ENCODE data around the gene UBE4A. TPM values are rescaled to one million over a fixed set of nuclear protein-coding genes. Genes with fewer than 3 reads are reported as not detected.

UBE4A gene
- total and polyA plus RNA-seq, 2 of the 4 experiments (the other 2 are of a cell fraction): 15.2 to 69.7 TPM

GRCh38 chr11:118318124-118318523 is 41.3 kb upstream of the UBE4A start:
- Histone ChIP-seq H3K14ac (replicated peaks; ENCODE audit: low read depth, low read length) (no peak overlapping the region), H3K9ac (ENCODE audit: low read depth, low read length) (no peak overlapping the region), H4K20me1 (ENCODE audit: insufficient read depth, low read length) (no peaks in the 10 kb centered on the region), H4K5ac (ENCODE audit: low read depth, low read length) (no peak overlapping the region), H4K91ac (ENCODE audit: insufficient read depth, low read depth, low read length) (no peak overlapping the region), H4K8ac (ENCODE audit: low read depth in 2 of 2, low read length in 2 of 2) (no peak overlapping the region), H3K27me3 (ENCODE audit: control insufficient read depth, insufficient read depth, low read length) (peaks cover 18% of the 10 kb centered on the region; the same call in 1 of the 2 replicates), H3K23ac (ENCODE audit: low read depth, low read length) (no peak overlapping the region), H2BK20ac (ENCODE audit: low read depth, low read length) (no peak overlapping the region), H3K27ac (ENCODE audit: insufficient read depth, low read length) (no peak overlapping the region), H2BK15ac (ENCODE audit: low read depth, low read length) (no peak overlapping the region), H2BK120ac (ENCODE audit: low read depth, low read length) (no peak overlapping the region), H2BK5ac (ENCODE audit: low read depth, low read length, poor library complexity, severe bottlenecking) (no peak overlapping the region), H3K36me3 (ENCODE audit: control insufficient read depth, insufficient read depth, low read length) (no peaks in the 10 kb centered on the region), H3K4ac (ENCODE audit: low read depth, low read length) (no peak overlapping the region), H3K4me1 (ENCODE audit: control insufficient read depth, insufficient read depth, low read length) (no peaks in the 10 kb centered on the region), H3K9me1 (ENCODE audit: insufficient read depth, low read length) (no peaks in the 10 kb centered on the region), H3K4me3 (ENCODE audit: insufficient read depth, low read depth, low read length) (no peak overlapping the region), H3K4me2 (ENCODE audit: low read depth, low read length) (no peak overlapping the region), H2AK5ac (ENCODE audit: low read depth, low read length) (no peak overlapping the region), H3K79me1 (ENCODE audit: low read depth in 1 of 2, low read length in 2 of 2) (no peaks in the 10 kb centered on the region), H3K18ac (ENCODE audit: low read depth, low read length) (no peak overlapping the region), H2AK9ac (replicated peaks; ENCODE audit: low read depth, low read length, poor library complexity) (no peak overlapping the region), H2AFZ (replicated peaks; ENCODE audit: low read length, poor library complexity) (no peak overlapping the region), H3K56ac (ENCODE audit: extremely low read depth, insufficient read depth, low read length) (no peak overlapping the region), H3K9me3 (ENCODE audit: control insufficient read depth, insufficient read depth, low read length) (no peaks in the 10 kb centered on the region)
- TF ChIP-seq ELK1 (IDR thresholded peaks at IDR 0.05; ENCODE audit: borderline replicate concordance, low read depth, low read length): no peak
- no peak for TF ChIP-seq MXI1 (IDR thresholded peaks at IDR 0.05; ENCODE audit: borderline replicate concordance, low read depth, low read length)
- TF ChIP-seq BHLHE40 (IDR thresholded peaks at IDR 0.05; ENCODE audit: low read depth, low read length): no peak
- TF ChIP-seq USF2 (IDR thresholded peaks at IDR 0.05; ENCODE audit: low read depth, low read length): no peak
- no peak for TF ChIP-seq SMC3 (IDR thresholded peaks at IDR 0.05; ENCODE audit: low read depth, low read length)
- TF ChIP-seq RCOR1 (IDR thresholded peaks at IDR 0.05; ENCODE audit: insufficient replicate concordance, low read length): no peak
- no peak for TF ChIP-seq MAFK (IDR thresholded peaks at IDR 0.05; ENCODE audit: low read depth, low read length)
- no peak for TF ChIP-seq CEBPB (IDR thresholded peaks at IDR 0.05; ENCODE audit: low read depth, low read length)
- TF ChIP-seq FOS (IDR thresholded peaks at IDR 0.05; ENCODE audit: low read depth, low read length): no peak
- no peak for TF ChIP-seq RFX5 (IDR thresholded peaks at IDR 0.05; ENCODE audit: low read depth, low read length)
- TF ChIP-seq POLR2A (IDR thresholded peaks at IDR 0.05; ENCODE audit: low read depth, low read length): no peak
- TF ChIP-seq CHD1 (IDR thresholded peaks at IDR 0.05; ENCODE audit: low read depth, low read length): no peak
- TF ChIP-seq RAD21 (IDR thresholded peaks at IDR 0.05; ENCODE audit: low read length): no peak
- TF ChIP-seq CTCF (conservative IDR thresholded peaks at IDR 0.05; ENCODE audit: low read depth, low read length): no peak
- no peak for TF ChIP-seq NFE2L2 (IDR thresholded peaks at IDR 0.05; ENCODE audit: low read depth, low read length)
- TF ChIP-seq MAZ (IDR thresholded peaks at IDR 0.05; ENCODE audit: borderline replicate concordance, low read depth, low read length): no peak
- POLR2A ChIA-PET (ENCODE audit: unreplicated experiment): no interaction called here
- intact Hi-C loops (cut with micrococcal nuclease) (no loop called here), dilution Hi-C loops (cut with HindIII; ENCODE audit: low sequenced_read_pairs, unreplicated experiment) (no loop called here), in situ Hi-C loops (cut with MboI; ENCODE audit: low sequenced_read_pairs) (no loop called here)
- BruUV-seq (replicated peaks): no TSS peak
- no peak for ATAC-seq (ENCODE audit: low read depth)
- DNase-seq: no peak
- 67% methylated on average over 2 of the region's 4 CpGs; no CpG with 5 or more reads in 1 of the 2 experiments for WGBS, 2 experiments (ENCODE audit: extremely low coverage in 2 of 2, insufficient read length in 1 of 2)
- CTCF ChIA-PET: no interaction called here
